A673 (cell line): ENCODE results near the gene MRFAP1.

Experiments used
- EZH2 ChIP-seq: fragments of 200-600 bp; sonication (generic); IDR thresholded peaks from 2 replicates; pipeline ENCODE4 v1.6.1; 2017; ENCODE audit warnings: borderline replicate concordance, low read depth, mild to moderate bottlenecking, mixed read lengths, antibody characterized with exemption, low read length; ENCODE audit not compliant: poor library complexity, severe bottlenecking
- TF ChIP-seq, protein P1 (sequence below): fragments of 300-800, 200-600 bp; sonication (generic); conservative IDR thresholded peaks from 2 replicates; pipeline ENCODE4 v1.5.1; 2017; ENCODE audit warnings: low read depth, mild to moderate bottlenecking, antibody characterized with exemption, low read length, moderate library complexity, mixed read lengths

DNA sequence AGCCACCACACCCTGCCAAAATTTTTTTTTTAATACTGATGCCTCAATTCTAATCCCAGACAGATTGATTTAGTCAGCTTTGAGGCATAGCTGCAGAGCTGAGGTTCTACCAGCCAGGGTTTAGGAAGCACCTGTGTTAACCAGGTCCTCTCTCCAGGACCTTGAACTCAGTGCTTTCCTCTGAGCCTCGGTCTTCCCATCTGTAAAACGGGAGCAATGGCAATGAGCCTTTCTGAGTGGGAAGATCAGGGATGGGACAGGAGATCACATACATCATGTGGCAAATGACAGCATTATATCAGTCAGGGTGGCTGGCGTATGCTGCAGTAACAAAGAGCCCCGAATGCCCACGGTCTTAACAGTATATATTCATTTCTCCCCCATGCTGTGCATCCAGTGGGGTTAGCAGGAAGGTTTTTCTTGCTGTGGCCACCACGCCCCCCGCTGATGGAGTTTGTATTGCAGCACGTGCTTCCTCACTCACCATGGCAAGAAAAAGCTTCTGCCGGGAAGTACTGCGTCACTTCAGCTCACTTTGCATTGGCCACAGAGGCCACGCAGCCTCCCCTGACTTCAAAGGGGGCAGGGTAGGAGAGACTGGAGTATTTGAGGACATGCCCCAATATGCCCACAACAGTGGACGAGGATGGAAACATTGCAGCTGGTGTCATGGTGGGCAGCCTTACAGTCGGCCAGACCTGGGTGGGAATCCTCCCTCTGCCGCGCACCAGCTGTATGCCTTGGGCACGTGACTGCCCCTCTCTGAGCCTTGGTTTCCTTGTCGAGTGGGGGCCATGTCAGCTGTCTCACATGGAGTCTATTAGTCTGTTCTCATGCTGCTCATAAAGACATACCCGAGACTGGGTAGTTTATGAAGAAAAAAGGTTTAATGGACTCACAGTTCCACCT, 24.1 kb upstream of the MRFAP1 start:
- TF ChIP-seq, protein P1, sequence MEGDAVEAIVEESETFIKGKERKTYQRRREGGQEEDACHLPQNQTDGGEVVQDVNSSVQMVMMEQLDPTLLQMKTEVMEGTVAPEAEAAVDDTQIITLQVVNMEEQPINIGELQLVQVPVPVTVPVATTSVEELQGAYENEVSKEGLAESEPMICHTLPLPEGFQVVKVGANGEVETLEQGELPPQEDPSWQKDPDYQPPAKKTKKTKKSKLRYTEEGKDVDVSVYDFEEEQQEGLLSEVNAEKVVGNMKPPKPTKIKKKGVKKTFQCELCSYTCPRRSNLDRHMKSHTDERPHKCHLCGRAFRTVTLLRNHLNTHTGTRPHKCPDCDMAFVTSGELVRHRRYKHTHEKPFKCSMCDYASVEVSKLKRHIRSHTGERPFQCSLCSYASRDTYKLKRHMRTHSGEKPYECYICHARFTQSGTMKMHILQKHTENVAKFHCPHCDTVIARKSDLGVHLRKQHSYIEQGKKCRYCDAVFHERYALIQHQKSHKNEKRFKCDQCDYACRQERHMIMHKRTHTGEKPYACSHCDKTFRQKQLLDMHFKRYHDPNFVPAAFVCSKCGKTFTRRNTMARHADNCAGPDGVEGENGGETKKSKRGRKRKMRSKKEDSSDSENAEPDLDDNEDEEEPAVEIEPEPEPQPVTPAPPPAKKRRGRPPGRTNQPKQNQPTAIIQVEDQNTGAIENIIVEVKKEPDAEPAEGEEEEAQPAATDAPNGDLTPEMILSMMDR = no peak
- no peak for TF ChIP-seq EZH2
